ENCODE data around the gene QPCTL.
"Not testable (repeated sequence)": the region's sequence is repeated elsewhere in the genome, so short reads cannot be mapped to it uniquely, and the experiment has no call there.

QPCTL gene

DNA sequence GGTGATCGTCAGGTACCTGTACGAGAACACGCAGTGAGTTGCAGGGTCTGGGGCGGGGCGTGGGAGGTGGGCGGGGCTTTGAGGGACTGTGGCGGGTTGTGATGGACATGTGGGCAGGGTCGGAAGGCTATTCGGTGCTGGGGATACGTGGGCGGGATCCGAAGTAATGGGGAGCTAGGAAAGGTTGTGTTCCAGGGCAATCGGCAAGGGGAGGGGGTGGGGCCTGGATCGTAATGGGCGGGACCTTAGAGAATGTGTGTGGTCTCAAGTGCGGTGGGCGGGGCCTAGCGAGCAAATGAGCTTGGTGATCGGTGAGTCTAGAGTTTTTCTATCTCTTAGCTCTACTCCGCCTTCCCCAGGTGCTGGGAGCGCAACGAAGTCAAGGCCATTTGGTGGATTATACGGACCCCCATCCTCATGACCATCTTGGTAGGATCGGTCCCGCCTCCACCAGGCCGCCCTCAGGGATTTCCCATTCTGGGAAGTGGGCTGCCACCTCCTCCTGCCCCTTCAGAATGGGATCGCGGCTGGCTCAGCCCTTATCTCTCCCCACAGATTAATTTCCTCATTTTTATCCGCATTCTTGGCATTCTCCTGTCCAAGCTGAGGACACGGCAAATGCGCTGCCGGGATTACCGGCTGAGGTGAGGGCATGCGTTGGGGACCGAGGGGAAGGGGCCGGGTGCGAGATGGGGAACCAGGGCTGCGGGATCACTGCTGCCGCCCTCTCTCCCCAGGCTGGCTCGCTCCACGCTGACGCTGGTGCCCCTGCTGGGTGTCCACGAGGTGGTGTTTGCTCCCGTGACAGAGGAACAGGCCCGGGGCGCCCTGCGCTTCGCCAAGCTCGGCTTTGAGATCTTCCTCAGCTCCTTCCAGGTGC is 14.9 kb upstream of the QPCTL start:
- Histone ChIP-seq H3K4me3 (replicated peaks; ENCODE audit: low read depth, low read length) (peak overlapping the region; percentile 55), H3K27me3 (replicated peaks; ENCODE audit: control insufficient read depth, insufficient read depth, low read length) (no peaks in the 10 kb centered on the region), H3K36me3 (ENCODE audit: control insufficient read depth, insufficient read depth, low read length) (peaks cover 7% of the 10 kb centered on the region)
- peak; percentile 88 for DNase-seq (ENCODE audit: extremely low read depth, insufficient read length)
- TF ChIP-seq, protein P1, sequence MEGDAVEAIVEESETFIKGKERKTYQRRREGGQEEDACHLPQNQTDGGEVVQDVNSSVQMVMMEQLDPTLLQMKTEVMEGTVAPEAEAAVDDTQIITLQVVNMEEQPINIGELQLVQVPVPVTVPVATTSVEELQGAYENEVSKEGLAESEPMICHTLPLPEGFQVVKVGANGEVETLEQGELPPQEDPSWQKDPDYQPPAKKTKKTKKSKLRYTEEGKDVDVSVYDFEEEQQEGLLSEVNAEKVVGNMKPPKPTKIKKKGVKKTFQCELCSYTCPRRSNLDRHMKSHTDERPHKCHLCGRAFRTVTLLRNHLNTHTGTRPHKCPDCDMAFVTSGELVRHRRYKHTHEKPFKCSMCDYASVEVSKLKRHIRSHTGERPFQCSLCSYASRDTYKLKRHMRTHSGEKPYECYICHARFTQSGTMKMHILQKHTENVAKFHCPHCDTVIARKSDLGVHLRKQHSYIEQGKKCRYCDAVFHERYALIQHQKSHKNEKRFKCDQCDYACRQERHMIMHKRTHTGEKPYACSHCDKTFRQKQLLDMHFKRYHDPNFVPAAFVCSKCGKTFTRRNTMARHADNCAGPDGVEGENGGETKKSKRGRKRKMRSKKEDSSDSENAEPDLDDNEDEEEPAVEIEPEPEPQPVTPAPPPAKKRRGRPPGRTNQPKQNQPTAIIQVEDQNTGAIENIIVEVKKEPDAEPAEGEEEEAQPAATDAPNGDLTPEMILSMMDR (IDR thresholded peaks at IDR 0.05; ENCODE audit: insufficient read depth, low read length, poor library complexity, severe bottlenecking): peak; percentile 34

DNA sequence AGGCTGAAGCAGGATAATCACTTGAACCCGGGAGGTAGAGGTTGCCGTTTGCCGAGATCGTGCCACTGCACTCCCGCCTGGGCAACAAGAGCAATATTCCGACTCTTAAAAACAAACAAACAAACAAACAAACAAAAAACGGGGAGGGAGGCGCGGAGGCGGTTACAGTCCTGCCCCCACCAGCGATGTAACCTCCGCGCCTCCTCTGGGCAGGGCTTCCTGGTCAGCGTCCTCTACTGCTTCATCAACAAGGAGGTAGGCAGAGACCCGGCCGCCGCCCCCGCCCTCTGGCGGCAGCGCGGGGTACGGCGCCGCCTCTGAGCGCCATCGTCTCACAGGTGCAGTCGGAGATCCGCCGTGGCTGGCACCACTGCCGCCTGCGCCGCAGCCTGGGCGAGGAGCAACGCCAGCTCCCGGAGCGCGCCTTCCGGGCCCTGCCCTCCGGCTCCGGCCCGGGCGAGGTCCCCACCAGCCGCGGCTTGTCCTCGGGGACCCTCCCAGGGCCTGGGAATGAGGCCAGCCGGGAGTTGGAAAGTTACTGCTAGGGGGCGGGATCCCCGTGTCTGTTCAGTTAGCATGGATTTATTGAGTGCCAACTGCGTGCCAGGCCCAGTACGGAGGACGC is 11.0 kb upstream of the QPCTL start:
- peak overlapping the region; percentile 41 for H3K4me3 ChIP-seq (replicated peaks; ENCODE audit: low read depth, low read length)
- peak; percentile 94 for DNase-seq (ENCODE audit: extremely low read depth, insufficient read length)
- TF ChIP-seq, protein P1 (IDR thresholded peaks at IDR 0.05; ENCODE audit: insufficient read depth, low read length, poor library complexity, severe bottlenecking): peak; percentile 90
- peaks cover 17% of the 10 kb centered on the region for H3K36me3 ChIP-seq (ENCODE audit: control insufficient read depth, insufficient read depth, low read length)
- no peaks in the 10 kb centered on the region for H3K27me3 ChIP-seq (replicated peaks; ENCODE audit: control insufficient read depth, insufficient read depth, low read length)

DNA sequence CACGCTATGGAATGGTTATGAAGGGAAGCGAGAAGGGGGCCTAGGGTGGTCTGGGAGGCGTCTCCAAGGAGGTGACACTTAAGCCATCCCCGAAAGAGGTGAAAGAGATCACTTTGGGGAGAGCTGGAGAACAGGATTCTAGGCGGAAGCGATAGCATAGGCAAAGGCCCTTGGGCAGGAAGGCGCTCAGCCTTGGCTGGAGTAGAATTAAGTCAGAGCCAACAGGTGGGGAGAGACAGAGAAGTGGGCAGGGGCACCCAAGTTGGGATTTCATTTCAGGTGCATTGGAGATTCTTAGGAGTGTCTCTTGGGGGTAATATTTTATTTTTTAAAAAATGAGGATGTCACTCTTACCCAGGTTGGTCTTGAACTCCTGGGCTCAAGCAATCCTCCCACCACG is 10.3 kb upstream of the QPCTL start:
- Histone ChIP-seq H3K36me3 (ENCODE audit: control insufficient read depth, insufficient read depth, low read length) (peaks cover 18% of the 10 kb centered on the region), H3K27me3 (replicated peaks; ENCODE audit: control insufficient read depth, insufficient read depth, low read length) (no peaks in the 10 kb centered on the region), H3K4me3 (replicated peaks; ENCODE audit: low read depth, low read length) (no peak overlapping the region)
- TF ChIP-seq, protein P1 (IDR thresholded peaks at IDR 0.05; ENCODE audit: insufficient read depth, low read length, poor library complexity, severe bottlenecking): no peak
- DNase-seq (ENCODE audit: extremely low read depth, insufficient read length): no peak

DNA sequence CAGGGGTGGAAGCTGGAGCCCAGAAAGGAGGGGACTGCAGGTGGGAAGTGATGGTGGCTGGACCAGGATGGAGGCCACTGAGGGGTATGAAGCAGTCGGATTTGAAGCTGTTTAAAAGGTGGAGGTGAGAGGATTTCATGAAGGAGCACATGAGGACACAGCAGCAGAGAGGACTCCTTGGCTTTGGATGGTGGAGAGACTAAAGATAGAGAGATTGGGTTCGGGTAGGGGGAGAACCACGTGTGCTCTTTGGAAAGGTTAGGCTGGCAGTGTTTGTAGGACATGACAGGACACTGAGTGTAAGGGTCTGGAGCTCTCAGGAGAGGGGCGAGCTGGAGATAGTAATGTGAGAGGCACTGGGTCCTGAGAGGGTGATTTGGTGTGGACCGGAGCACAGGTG is 9.6 kb upstream of the QPCTL start:
- DNase-seq (ENCODE audit: extremely low read depth, insufficient read length): no peak
- Histone ChIP-seq H3K36me3 (ENCODE audit: control insufficient read depth, insufficient read depth, low read length) (peaks cover 26% of the 10 kb centered on the region), H3K27me3 (replicated peaks; ENCODE audit: control insufficient read depth, insufficient read depth, low read length) (no peaks in the 10 kb centered on the region), H3K4me3 (replicated peaks; ENCODE audit: low read depth, low read length) (no peak overlapping the region)
- TF ChIP-seq, protein P1 (IDR thresholded peaks at IDR 0.05; ENCODE audit: insufficient read depth, low read length, poor library complexity, severe bottlenecking): no peak

DNA sequence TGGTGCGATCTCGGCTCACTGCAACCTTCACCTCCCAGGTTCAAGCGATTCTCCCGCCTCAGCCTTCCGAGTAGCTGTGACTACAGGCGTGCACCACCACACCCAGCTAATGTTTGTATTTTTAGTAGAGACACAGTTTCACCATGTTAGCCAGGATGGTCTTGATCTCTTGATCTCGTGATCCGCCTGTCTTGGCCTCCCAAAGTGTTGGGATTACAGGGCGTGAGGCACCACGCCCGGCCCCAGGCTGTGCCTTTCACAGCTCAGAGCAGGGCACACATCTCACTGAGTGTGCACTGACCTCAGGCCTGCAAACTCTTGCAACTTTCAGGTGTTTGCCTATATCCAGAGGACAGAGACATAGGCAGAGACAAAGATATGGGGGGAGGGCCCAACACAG is 7.4 kb upstream of the QPCTL start:
- not testable (repeated sequence) for DNase-seq (ENCODE audit: extremely low read depth, insufficient read length)
- H3K36me3 ChIP-seq (ENCODE audit: control insufficient read depth, insufficient read depth, low read length): peaks cover 28% of the 10 kb centered on the region

DNA sequence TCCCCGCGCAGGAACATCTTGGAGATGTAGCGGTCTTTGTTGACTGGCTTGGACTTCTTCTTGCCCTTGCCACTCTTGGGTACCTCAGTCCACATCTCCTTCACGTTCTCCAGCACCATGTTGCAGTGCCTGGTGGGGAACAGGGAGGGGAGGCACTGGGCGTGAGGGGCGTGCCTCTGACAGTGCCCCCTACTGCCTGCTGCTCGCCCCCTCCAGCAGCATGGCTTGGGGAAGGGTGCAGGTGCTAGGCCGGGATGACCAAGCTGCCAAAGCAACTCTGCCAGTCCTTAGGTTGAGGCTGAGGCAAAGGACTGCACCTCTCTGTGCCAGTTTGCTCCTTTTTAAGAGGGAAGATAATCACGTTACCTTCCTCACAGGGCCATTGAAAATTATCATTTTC is 4.9 kb upstream of the QPCTL start:
- Histone ChIP-seq H3K4me3 (replicated peaks; ENCODE audit: low read depth, low read length) (no peak overlapping the region), H3K36me3 (ENCODE audit: control insufficient read depth, insufficient read depth, low read length) (peaks cover 28% of the 10 kb centered on the region), H3K27me3 (replicated peaks; ENCODE audit: control insufficient read depth, insufficient read depth, low read length) (no peaks in the 10 kb centered on the region)
- DNase-seq (ENCODE audit: extremely low read depth, insufficient read length): no peak
- TF ChIP-seq, protein P1 (IDR thresholded peaks at IDR 0.05; ENCODE audit: insufficient read depth, low read length, poor library complexity, severe bottlenecking): no peak

More for the DNA sequence above, 7.4 kb upstream of the QPCTL start:
- H3K27me3 ChIP-seq (replicated peaks; ENCODE audit: control insufficient read depth, insufficient read depth, low read length); H3K4me3 ChIP-seq (replicated peaks; ENCODE audit: low read depth, low read length): not testable (repeated sequence)

All from GM06990 (cell line).